Glutamatergic neuron (in vitro differentiated cells): Measurements from ENCODE around the gene GRIK3. TPM values are rescaled to one million over a fixed set of nuclear protein-coding genes. Genes with fewer than 3 reads are reported as not detected.

Source experiments
- DNase-seq: peaks from one replicate; pipeline ENCODE4 v3.0.0; 2022
- H3K27ac Mint-ChIP-seq: one replicate; pipeline ENCODE4 v1.8.0; 2020; ENCODE audit warnings: mild to moderate bottlenecking, mixed read lengths, inconsistent platforms; ENCODE audit not compliant: unreplicated experiment
- H3K27me3 Mint-ChIP-seq: one replicate; pipeline ENCODE4 v1.8.0; 2020; ENCODE audit warnings: mild to moderate bottlenecking, moderate library complexity, mixed read lengths, inconsistent platforms; ENCODE audit not compliant: unreplicated experiment
- H3K36me3 Mint-ChIP-seq: one replicate; pipeline ENCODE4 v1.8.0; 2020; ENCODE audit warnings: mild to moderate bottlenecking, mixed read lengths, inconsistent platforms; ENCODE audit not compliant: unreplicated experiment
- H3K4me1 Mint-ChIP-seq: one replicate; pipeline ENCODE4 v1.8.0; 2020; ENCODE audit warnings: mild to moderate bottlenecking, low read depth, mixed read lengths, inconsistent platforms; ENCODE audit not compliant: unreplicated experiment
- H3K4me3 Mint-ChIP-seq: one replicate; pipeline ENCODE4 v1.8.0; 2020; ENCODE audit warnings: mild to moderate bottlenecking, mixed read lengths, inconsistent platforms; ENCODE audit not compliant: unreplicated experiment
- H3K9me3 Mint-ChIP-seq: one replicate; pipeline ENCODE4 v1.8.0; 2020; ENCODE audit warnings: mild to moderate bottlenecking, moderate library complexity, mixed read lengths, inconsistent platforms; ENCODE audit not compliant: unreplicated experiment
- CTCF ChIP-seq: fragments of 200-600 bp; sonication (generic); IDR thresholded peaks from one replicate; pipeline ENCODE4 v1.5.0; 2021; ENCODE audit not compliant: partially characterized antibody, unreplicated experiment
- total RNA-seq: library from RNA; stranded (reverse); fragmentation: NEBNext Ultra II Directional; extraction: Animal tissue kit (Norgen Biotek cat#: 25700); gene quantifications from one replicate; pipeline ENCODE4 v1.2.1, GENCODE V29; 2021; ENCODE audit not compliant: unreplicated experiment

Gene GRIK3
- total RNA-seq, 1 donor from 2014 or later, result 60.1 TPM

DNA sequence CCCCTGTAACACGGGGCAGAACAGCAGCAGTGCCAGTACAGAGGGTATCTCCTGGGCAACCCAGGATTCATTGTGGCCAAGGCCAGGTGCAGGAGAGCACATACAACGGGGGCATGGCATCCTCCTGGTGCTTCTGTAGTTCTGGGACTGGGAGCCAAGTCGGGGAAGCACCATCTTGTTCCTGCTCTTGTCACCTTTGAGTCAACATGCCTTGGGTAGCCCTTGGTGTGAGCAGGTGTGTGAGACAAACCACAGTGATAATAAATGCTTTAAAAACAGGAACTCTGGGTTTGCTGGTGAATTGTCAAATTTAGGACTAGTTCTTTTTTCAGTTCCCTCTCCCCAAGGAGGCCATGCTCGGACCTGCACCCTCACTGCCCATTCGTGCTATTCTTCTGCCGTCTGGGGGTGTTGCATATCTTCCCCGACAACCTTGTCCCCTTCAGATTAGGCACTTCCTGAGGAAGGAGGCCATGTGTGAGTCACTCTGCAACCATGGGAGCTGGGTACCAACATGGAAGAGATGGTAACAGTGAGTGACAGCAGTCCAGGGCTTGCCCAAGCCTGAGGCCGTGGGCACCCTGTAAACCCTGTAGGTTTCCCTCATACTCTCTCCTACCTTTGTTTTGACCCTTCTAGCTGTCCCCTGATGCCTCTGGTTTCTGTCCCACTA is 150.2 kb downstream of the GRIK3 start:
- Mint-ChIP-seq H3K4me3 (no peak overlapping the region), H3K36me3 (peaks cover 3% of the 10 kb centered on the region), H3K27ac (no peak overlapping the region), H3K4me1 (no peaks in the 10 kb centered on the region), H3K27me3 (peaks cover 2% of the 10 kb centered on the region), H3K9me3 (peaks cover 7% of the 10 kb centered on the region)
- DNase-seq, result no peak
- no peak for TF ChIP-seq CTCF

- peaks cover 3% of the 10 kb centered on the region for H3K36me3 Mint-ChIP-seq
- H3K9me3 Mint-ChIP-seq, result peaks cover 7% of the 10 kb centered on the region
- no peak overlapping the region for H3K27ac Mint-ChIP-seq
- TF ChIP-seq CTCF, result no peak
- no peak overlapping the region for H3K4me3 Mint-ChIP-seq
- no peak for DNase-seq
- H3K27me3 Mint-ChIP-seq, result peaks cover 2% of the 10 kb centered on the region
- H3K4me1 Mint-ChIP-seq, result peaks cover 7% of the 10 kb centered on the region
These were observed 150.9 kb downstream of the GRIK3 start for GRCh38 chr1:36883315-36883949.

DNA sequence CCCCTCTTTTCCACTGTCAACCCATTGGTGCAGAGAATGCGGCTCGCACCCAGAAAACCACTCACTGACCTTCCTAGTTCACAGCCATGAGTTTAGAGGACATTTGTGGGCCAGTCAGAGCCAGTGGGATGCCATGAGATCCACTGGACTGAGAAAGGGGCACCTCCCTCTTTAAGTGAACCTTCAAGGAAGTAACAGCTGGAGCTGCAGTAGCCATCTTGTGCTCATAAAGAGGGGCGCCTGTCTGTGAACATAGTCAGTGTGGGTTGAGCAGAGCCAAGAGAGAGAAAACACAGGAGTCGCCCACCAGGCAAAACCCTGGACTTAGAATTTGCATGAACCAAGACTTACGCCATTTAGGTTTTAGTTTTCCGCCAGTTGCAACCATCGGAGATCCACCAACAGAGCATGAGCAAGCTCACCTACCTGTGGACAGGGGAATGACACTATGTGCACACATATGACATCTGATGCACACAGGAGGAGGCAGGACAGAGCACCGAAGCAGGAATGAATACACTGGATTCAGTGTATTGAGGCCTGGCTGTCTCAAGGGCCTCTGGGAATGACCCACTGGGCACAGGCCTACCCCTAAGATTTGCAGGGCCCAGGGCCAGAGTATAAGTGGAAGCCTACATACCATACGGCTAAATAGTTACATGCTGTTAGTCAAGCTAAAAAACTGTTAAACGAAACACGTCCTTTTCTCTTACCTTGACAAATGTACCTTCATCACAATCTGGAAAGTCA is 151.6 kb downstream of the GRIK3 start:
- H3K4me3 Mint-ChIP-seq, result no peak overlapping the region
- no peak overlapping the region for H3K27ac Mint-ChIP-seq
- H3K4me1 Mint-ChIP-seq, result peaks cover 9% of the 10 kb centered on the region
- peaks cover 4% of the 10 kb centered on the region for H3K36me3 Mint-ChIP-seq
- peaks cover 7% of the 10 kb centered on the region for H3K9me3 Mint-ChIP-seq
- no peak for DNase-seq
- peaks cover 2% of the 10 kb centered on the region for H3K27me3 Mint-ChIP-seq
- TF ChIP-seq CTCF, result no peak

DNA sequence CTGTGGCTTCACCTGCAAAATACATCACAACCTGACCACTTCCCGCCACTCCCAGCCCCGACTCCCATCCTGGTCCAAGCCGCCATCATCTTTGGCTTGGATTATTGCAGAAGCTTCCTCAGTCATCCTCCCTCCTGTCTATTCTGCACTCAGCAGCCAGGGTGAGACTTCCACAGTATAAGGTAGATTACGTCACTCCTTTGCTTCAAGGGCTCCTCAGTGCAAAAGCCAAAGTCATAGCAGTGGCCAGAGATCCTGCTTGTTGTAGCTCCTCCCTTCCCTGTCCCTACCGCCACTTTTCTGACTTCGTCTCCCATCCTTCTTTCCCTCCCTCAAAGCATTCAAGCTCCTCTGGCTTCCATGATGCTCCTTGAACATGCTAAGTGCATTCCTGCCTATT is 152.8 kb downstream of the GRIK3 start:
- Mint-ChIP-seq H3K27me3 (peaks cover 2% of the 10 kb centered on the region), H3K27ac (no peak overlapping the region), H3K9me3 (peaks cover 7% of the 10 kb centered on the region), H3K36me3 (peaks cover 11% of the 10 kb centered on the region), H3K4me3 (no peak overlapping the region), H3K4me1 (peaks cover 9% of the 10 kb centered on the region)
- TF ChIP-seq CTCF, result no peak
- DNase-seq, result no peak

DNA sequence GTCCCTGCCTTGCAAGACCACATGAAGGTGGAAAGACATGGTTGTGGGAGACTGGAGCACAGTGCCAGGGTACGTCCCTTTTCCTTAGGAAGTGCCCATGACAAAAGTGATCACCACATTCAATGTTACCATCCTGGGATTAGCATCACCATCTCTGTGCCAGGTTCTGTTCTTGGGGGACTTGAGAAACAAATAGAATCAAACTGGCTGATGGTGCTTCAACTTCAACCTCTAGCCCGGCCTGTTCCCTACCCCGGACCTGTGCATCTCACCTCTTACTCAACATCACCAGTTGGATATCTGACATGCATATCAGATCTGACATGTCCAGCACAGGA is 153.3 kb downstream of the GRIK3 start:
- no peak overlapping the region for H3K27ac Mint-ChIP-seq
- DNase-seq, result no peak
- no peak for TF ChIP-seq CTCF
- H3K36me3 Mint-ChIP-seq, result peaks cover 11% of the 10 kb centered on the region
- H3K4me1 Mint-ChIP-seq, result peaks cover 9% of the 10 kb centered on the region
- peaks cover 7% of the 10 kb centered on the region for H3K9me3 Mint-ChIP-seq
- no peak overlapping the region for H3K4me3 Mint-ChIP-seq
- H3K27me3 Mint-ChIP-seq, result peaks cover 2% of the 10 kb centered on the region
